TTC549 (cell line): ENCODE measurements around the gene ERI3.
"Not testable (repeated sequence)": the region's sequence is repeated elsewhere in the genome, so short reads cannot be mapped to it uniquely, and the experiment has no call there.

Experiments used
- FAIRE-seq: peaks from 2 replicates; lab custom pipeline; 2012; peaks lifted over from hg19 to GRCh38; lab: Jason Lieb, UNC

Gene ERI3

DNA sequence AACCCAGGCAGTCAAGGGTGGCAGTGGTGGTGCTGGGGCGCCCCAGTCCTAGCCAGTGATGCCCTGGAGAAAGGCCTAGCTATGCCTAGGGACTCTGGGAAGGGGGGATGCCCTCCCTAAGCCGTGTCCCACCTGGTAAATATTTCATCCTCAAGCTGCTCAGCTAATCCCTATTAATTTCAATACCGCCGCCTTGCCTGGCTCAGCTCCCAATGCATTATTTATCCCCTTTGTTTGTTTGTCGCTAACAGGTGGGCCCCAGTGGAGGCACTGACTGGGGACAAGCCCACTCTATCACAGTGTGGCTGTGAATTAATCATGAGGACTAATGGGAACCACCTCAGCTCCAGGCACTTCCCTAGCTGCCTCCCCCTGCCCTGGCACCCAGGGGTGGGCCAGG lies 119.2 kb downstream of the ERI3 start:
- no peak for FAIRE-seq

DNA sequence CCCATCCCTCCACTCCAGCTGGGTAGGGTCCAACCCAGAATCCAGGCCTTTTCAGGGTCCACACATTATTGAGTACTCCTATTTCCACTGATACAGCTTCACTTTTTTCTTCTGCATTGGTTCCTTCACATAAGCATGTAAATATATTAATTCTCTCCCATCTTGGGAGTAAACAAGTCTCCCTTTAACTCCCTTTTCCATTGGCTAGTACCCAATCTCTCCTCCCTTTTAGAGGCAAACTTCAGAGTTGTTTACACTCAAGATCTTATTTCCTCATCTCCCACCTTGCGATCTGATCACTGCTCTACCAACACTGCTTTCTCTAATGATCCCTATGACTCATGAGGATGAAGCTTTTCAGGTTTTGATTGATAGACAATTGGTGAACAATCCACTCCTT lies 121.5 kb downstream of the ERI3 start:
- no peak for FAIRE-seq

DNA sequence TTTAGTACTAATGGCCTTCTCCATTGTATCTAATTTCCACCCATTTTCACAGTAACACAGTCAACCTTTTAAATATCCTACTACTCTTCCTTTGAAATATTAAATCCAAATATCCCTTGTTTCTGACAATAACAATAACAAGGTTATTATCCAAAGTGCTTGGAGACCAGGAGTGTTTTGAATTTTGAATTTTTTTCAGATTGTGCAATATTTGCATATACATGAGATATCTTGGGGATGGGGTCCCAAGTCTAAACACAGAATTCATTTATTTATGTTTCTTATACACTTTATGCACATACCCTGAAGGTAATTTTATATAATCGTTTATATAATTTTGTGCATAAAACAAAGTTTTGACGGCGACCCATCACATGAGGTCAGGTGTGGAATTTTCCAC lies 124.3 kb downstream of the ERI3 start:
- no peak for FAIRE-seq

DNA sequence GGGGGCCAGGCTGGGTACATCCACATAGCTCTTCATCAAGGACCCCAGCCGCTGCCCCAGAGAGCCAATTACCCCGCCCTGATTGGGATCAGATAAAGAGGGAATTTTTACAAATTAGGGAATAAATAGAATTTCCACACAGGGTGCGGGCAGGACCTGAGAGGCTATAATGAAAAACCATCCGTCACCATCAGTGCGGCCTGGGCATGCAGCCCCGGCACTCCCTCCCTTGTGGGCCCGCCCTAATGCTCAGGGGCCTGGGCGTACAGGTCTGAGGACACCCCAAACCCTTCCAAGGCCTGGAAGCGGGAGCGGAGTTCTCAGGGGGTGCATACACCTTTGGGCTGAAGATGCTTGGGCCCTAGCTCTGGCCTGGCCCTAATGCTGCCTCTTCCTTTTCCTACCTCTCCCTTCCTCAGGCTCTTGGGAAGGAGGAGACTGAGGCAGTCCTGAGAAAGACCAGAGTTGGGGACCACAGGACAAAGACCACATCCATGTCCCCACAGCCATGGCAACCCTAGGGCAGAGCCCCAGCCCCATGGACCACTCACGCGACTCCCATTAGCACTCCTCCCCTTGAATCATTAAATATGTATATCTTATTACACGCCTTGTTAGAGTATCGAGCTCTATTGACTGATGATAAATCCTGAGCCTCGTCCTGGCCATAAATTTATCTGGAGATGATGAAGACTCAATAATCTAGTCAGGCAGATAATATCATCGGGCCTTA lies 125.5 kb downstream of the ERI3 start:
- FAIRE-seq, result no peak

DNA sequence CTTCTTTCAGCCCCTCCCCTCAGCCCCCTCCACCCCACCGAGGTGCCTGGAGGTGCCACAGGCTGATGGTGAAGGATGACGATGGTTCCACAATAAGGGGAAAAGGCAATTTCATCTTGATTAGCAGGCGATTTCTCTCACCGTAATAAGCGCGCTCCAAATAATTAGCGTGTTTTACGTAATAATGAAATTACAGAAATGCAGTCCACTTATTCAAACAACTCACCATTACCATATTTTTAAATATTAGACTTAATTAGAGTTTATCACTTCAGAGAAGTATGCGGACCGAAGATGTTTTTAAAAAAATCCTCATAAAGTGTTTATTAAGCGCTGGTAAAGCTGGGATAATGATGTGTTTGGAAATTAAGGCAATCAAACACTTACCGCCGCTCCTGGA lies 126.8 kb downstream of the ERI3 start:
- FAIRE-seq, result no peak

DNA sequence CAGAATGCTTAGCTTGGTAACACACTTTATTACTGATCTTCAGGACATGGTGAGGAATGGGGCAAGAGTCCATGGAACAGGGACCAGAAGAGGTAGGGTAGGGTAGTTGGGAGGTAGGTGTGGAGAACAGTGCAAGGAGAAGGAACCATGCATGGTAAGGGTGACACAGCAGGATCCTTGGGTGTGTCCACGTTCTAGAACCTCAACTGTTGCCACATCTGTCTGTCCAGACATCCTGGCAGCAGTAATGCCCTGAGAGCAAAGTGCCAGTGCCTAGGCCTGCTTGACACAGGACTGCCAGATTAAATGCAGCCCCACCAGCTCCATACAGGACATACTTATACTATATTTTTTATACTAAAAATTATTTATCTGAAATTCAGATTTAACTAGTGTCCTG lies 127.8 kb downstream of the ERI3 start:
- no peak for FAIRE-seq

DNA sequence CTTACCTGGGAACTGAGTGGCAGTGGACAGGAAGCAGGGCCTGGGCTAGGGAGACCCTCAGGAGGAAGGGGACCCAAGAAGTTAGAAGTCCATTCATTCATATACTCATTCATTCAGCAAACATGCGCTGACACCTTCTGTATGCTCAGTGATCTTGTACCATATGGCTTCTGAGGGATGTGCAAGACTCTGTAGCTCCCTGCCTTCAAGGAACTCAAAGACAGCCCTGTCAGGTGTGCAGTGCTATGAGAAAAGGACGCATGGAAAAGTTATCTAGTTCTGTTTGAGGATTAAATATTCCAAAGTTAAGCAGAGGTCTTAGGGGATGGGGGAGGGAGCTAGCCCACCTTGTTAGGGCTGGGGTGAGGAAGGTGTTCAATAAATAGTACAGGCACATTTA lies 129.3 kb downstream of the ERI3 start:
- no peak for FAIRE-seq

DNA sequence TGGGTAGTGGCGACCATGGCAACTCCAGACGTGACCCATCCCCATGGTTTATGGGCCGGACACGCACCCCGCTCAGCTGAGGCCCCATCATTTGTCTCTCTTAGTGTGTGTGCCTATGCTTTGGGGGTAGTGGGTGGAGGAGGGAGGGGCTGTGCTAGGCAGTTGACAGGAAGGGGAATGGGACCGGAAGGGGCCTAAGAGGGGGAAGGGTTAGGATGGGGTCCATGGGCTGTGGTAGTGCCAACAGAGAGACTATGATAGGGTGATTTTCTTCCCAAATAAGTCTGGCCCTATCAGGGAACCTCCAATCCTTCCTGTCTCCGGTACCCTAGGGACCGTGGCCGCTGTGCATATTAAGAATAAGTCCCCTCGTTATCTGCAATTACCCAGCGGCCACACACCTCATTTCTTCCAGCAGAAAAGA lies 131.9 kb downstream of the ERI3 start:
- FAIRE-seq, result no peak

DNA sequence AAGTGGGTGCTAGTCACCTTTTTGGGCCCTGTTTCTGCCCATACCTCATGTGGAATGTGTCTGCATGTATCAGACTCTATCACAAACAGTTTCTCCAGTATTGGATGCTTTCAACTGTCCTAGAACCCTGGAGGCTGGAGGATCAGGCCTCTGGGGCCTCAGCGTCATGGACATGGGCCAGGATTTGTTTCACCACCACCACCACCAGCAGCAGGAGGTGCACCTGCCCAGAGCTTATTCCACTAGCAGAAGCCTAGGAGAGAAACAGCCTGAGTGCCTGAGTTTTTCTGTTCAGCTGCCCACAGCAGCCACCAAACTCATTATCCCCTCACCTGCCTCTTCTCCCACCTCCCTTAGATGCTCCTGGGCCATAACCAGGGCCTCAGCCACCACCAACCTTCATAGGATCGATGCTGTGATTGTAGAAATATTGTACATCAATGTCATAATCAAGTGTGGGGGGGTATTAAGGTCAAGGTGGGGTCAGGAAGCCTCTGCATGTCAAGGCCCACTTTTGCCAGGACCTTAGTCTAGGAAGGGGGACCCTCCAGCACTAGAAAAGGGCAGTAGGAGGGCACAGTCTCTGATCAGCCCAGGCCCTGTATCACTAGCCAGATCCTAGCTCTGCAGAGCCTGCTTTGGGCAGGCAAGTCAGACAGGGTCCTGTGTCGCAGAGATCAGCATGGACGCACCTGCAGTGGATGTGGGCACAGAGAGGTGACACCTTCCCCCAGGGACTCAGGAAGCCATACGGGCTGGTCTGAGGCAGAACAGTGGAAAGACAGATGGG lies 132.5 kb downstream of the ERI3 start:
- FAIRE-seq, result no peak

DNA sequence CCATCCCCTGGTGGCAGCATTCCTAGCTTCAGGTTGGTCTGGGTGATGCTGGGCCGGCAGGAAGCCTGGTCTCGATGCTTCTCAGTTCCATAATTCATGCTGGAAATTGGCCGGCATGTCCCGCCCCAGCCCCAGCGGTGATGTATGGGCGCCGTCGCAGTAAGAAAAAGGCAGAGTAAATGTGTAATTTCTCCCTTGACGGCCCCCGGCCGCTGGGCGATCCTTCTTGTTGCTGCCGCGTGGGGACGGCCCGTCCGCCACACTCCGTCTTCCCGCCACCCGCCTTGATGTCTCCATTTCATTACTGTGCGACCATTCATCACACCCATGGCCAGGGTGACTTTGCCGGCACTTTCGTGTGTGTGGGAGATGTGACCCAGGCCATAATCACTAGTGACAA lies 133.3 kb downstream of the ERI3 start:
- FAIRE-seq, result no peak

DNA sequence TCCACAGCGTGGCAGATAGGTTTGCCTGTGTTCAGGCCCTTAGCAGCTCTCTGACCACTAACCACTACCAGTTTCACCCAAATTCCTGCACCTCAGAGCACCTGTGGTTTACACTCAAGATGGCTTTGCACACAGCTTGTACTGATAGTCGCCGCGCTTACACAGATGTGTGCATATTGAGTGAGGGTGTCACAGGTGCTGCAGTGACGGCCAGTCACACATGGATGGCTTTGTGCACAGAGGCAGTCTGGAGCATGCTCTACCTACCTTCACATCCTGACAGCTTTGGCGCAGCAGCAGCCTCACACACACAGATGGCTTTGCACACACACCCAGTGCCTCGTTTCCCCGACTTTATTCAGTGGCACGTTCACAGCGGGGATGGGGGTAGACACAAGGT lies 134.3 kb downstream of the ERI3 start:
- no peak for FAIRE-seq

DNA sequence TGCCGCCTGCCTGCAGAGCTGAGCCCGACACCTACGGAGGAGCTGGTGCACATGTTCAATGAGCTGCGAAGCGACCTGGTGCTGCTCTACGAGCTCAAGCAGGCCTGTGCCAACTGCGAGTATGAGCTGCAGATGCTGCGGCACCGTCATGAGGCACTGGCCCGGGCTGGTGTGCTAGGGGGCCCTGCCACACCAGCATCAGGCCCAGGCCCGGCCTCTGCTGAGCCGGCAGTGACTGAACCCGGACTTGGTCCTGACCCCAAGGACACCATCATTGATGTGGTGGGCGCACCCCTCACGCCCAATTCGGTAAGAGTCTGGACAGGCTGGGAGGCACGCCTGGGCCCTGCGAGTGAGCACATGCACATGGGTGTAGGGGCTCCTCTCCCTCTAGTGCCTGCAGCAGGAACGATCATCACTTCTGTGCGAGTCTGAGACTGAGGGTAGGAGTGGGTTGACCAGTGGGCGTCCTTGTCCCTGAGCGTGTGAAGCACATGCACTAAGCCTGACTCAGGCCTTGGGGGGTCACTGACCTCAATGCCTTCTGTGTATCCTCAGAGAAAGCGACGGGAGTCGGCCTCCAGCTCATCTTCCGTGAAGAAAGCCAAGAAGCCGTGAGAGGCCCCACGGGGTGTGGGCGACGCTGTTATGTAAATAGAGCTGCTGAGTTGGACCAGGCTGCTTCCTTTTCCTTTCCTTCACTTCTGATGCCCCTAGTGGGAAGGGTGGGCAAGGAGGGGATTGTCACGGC lies 134.9 kb downstream of the ERI3 start:
- FAIRE-seq, result no peak

DNA sequence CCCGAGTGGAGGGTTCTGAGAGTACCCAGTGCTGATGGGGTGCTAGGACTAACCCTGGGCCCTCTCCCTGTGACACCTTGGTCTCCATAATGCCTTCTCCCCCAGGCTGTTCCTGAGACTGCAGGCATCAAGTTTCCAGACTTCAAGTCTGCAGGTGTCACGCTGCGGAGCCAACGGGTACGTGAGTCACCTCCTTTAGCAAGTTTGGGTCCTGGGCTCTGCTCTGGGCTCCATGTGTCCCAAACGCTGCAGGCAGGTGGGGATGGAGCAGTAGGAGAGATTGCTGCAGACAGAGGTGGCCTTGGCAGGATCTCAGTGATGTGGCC lies 135.8 kb downstream of the ERI3 start:
- FAIRE-seq, result no peak

DNA sequence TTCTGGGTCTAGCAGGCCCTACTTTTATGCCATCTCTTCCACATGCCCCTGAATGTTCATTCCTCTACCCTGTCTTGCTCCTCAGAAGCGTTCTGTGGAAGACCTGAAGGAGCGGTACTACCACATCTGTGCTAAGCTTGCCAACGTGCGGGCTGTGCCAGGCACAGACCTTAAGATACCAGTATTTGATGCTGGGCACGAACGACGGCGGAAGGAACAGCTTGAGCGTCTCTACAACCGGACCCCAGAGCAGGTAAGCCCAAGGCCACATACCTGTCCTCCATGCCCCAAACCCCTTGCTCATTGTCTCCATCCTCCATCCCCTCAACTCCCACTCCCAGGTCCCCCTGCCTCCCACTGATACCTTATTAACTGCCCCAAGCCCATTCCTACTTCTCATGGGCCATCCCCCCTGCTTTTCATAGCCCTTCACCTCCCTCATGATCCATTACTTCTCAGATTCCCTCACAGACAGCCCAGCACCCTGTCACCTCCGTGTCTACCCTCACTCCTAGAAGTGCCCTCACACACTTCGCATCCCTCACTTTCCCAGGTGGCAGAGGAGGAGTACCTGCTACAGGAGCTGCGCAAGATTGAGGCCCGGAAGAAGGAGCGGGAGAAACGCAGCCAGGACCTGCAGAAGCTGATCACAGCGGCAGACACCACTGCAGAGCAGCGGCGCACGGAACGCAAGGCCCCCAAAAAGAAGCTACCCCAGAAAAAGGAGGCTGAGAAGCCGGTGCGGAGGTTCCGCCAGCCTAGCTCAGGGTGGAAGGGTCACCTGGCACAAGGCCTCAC lies 136.4 kb downstream of the ERI3 start:
- FAIRE-seq, result no peak

DNA sequence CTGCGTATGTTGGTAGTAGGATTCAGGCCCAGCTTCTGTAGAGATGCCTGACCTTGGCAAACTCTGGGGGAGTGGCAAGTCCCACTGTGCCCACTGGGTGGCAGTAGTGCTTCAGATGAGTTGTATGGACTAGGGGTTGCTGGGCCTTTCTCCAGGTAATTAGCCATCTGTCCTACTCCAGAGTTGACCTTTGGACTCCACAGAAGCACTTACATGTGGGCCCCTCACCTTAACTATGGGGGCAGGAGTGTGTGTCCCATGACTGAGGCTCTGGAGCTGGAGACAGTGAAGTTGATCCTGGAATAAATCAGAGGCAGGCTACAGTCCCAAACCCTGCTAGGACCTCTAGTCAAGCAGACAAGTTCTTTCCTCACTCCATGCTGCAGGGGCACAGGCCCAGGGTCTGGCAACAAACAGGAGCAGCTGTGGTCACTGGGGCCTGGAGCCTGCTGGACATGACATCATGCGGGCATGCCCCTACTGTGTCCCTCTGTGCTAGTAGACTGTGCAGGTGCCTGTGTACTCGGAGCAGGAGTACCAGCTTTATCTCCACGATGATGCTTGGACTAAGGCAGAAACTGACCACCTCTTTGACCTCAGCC lies 137.1 kb downstream of the ERI3 start:
- FAIRE-seq, result no peak

DNA sequence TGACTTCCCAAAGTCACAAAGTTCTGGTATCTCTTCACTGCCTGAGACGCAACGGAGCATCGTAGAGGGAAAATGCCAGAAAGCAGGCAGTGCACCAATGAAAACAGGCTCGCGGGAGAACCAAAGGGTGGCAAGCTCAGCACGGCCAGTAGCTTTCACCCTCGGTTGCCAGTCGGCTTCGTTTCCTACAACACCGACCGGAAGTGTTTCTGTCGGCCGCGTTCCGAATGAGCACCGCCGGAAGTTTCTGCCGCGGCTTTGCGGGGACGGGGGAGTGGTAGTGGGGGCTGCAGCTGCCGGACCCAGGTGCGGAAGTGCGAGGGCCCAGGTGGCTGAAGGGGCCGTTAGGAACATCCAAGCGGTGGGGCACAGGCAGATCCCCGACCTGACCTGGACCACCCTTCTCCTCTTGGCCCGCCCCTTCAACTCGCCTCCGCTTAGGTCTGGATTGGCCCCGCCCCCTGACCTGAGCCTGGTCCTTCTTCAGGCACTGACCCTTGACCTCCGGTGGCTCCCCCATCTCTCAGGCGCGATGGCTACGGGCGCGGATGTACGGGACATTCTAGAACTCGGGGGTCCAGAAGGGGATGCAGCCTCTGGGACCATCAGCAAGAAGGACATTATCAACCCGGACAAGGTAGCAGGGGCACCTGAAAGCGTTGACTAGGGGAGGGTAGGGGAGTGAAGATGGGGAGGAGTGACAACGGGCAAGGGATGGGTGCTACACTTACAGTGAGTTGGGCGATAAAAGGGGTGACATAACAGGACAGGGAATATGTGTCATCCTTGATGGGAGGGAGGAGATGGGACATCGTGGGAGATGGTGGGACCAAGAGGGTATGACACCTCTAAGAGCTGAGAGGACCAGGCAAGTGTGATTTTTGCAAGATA lies 141.6 kb downstream of the ERI3 start, which contains the start of gene DMAP1:
TSS of gene DMAP1 (plus strand) at position 250 of the 891 bp plus-strand sequence. CDS start at position 533, 283 bp downstream.
- FAIRE-seq, result no peak

DNA sequence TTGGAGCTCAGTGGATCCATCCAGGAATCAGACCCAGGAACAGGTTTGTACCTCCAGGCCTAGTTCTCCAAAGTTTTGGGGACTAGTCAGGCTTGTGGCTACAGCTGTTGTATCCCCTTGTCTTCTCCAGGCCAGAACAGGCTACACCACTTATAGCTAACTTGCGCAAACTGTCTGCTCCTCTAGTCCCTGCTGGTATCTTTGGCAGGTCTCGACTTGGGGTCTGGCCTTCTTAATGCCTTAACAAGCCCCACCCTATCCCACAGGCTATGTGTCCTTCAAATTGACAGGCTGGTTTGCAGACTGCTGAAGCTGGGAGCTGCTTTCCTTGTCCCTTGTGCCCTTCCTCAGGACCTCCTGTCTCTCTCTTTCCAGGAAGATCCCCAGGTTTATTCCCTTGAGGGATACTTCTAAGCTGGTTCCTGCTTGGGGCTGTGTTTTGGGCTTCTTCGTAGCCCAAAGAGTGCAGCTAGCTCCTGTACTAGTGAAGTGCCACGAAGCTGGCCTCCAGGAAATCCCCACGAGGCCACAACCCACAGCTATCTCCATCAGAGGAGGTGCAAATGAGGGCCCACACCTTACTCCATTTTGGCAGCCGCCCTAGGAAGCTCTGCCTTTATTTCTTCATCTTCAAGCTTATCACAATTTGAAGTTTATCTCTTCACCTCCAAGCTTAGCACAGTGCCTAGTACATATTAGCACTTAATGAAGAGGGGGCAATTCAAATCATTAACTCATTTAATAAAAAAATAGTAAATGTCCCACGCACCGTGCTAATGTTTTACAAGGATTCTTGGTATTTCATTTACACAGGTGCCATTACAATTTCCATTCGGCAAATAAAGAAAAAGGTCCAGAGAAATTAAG lies 142.5 kb downstream of the ERI3 start:
- FAIRE-seq, result no peak

DNA sequence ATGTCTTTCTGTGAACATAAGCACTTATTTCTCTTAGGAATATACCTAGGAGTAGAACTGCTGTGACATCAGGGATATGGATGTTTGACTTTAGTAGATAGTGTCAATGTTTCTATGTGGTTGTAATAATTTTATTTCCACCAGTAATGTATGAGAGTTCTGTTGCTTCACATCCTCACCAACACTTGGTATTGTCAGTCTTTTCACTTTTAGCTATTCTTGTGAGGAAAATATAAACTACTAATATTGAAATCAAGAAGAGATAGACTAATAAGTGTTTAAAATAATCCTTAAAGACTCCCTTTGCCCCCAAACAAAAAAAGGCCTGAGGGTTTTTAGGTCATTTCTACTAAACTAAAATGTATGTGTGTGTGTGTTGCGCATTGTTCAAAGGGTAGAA lies 144.5 kb downstream of the ERI3 start:
- no peak for FAIRE-seq

DNA sequence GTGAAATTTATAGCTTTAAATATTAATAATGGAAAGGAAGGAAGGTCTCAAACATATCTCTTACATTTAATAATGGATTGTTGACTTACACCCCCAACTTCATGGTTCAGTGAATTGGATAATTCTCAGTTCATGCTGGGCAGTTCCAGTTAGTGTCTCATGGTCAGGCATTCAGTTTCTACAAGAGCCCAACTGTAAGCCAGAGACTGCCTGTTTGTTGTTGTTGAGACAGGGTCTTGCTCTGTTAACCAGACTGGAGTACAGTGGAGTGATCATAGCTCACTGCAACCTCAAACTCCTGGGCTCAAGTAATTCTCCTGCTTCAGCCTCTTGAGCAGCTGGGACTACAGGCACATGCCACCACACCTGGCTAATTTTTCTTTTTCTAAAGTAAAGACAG lies 146.8 kb downstream of the ERI3 start:
- no peak for FAIRE-seq

DNA sequence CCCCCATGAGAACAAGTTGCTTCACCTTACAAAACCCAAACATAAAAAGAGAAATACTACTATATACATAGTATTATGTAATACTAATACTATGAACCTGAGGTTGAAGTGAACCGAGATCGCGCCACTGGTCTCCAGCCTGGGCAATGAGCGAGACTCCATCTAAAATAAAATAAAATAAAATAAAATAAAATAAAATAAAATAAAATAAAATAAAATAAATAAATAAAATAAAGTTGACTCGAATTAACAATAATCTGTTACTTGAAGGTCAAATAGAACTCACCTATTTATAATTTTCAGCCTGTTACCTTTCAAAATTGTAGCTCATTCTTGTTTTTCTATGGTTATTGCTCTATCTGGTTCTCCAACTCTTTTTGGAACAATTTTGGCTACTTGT lies 148.5 kb downstream of the ERI3 start:
- not testable (repeated sequence) for FAIRE-seq
